MG63 (cell line): ENCODE results near the gene MRPS34. TPM values are rescaled to one million over a fixed set of nuclear protein-coding genes. Genes with fewer than 3 reads are reported as not detected.
A peak's percentile ranks its signal among the peaks of the same experiment; 100 is the strongest.

Experiments
- DNase-seq: peaks from one replicate; pipeline ENCODE4 v3.0.0-alpha.2; 2020
- H3K27me3 ChIP-seq: fragments of 250-450 bp; sonication (Bioruptor Pico); 2 replicates; pipeline ENCODE4 v1.5.1; 2020; ENCODE audit warnings: mild to moderate bottlenecking, moderate library complexity
- H3K36me3 ChIP-seq: fragments of 250-450 bp; sonication (Bioruptor Pico); 2 replicates; pipeline ENCODE4 v1.5.1; 2020; ENCODE audit warnings: mild to moderate bottlenecking, moderate library complexity
- H3K4me3 ChIP-seq: fragments of 250-450 bp; sonication (Bioruptor Pico); 2 replicates; pipeline ENCODE4 v1.5.1; 2020; ENCODE audit warnings: mild to moderate bottlenecking, moderate library complexity
- H3K9me3 ChIP-seq: fragments of 250-450 bp; sonication (Bioruptor Pico); 2 replicates; pipeline ENCODE4 v1.5.1; 2020; ENCODE audit warnings: mild to moderate bottlenecking, moderate library complexity
- total RNA-seq: library from RNA; depleted of rRNA; stranded (reverse); fragments of >200 nt; shearing (Covaris generic); gene quantifications from 2 replicates; pipeline ENCODE4 v1.2.3, GENCODE V29; 2014; ENCODE audit warnings: low replicate concordance

MRPS34 gene
- total RNA-seq, 1 experiment from 2014 or later, result 225 TPM

DNA sequence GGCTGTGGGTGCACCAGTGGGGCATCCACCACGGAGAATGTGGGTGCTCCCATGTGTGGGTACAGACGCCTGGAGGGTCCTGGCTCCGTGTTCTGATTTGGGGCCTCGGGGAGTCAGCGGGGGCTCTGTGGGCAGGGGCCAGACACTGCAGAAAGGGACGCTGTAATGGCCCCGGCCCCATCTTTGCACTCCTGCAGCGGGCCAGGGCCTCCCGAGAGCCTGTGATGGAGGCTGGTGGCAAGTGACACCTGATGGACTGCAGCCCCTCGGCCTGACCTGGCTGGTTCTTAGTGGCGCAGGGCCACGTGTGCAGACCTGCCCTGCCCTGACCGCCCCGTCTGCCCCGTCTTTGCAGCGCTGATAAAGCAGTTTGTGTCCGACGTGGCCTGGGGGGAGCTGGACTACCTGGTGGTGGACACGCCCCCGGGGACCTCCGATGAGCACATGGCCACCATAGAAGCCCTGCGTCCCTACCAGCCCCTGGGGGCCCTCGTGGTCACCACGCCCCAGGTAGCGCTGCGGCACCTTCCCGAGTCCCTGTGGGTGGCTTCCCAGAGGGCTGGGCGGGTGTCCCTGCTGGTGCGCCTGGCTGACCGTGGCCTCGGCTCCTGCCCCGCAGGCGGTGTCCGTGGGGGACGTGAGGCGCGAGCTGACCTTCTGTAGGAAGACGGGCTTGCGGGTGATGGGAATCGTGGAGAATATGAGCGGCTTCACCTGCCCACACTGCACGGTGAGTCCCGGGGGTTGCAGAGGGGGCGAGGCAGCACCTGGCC, 14.6 kb upstream of the MRPS34 start:
- Histone ChIP-seq H3K9me3 (no peaks in the 10 kb centered on the region), H3K27me3 (no peaks in the 10 kb centered on the region), H3K36me3 (peaks cover 54% of the 10 kb centered on the region), H3K4me3 (no peak overlapping the region)
- no peak for DNase-seq

DNA sequence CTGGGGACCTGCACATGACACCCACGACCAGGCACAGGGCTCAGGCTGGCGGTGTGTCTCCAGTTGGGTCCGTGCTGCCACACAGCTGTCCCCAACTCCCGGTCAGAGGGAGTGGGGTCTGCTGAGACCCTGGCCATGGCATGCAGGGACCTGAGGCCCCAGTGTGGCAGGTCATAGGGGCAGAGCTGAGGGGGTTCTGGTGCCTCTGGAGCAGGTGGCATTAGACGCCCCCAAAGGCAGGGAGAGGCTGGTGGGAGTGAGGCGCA, 14.1 kb upstream of the MRPS34 start:
- Histone ChIP-seq H3K4me3 (no peak overlapping the region), H3K36me3 (peaks cover 54% of the 10 kb centered on the region), H3K9me3 (no peaks in the 10 kb centered on the region), H3K27me3 (no peaks in the 10 kb centered on the region)
- no peak for DNase-seq

DNA sequence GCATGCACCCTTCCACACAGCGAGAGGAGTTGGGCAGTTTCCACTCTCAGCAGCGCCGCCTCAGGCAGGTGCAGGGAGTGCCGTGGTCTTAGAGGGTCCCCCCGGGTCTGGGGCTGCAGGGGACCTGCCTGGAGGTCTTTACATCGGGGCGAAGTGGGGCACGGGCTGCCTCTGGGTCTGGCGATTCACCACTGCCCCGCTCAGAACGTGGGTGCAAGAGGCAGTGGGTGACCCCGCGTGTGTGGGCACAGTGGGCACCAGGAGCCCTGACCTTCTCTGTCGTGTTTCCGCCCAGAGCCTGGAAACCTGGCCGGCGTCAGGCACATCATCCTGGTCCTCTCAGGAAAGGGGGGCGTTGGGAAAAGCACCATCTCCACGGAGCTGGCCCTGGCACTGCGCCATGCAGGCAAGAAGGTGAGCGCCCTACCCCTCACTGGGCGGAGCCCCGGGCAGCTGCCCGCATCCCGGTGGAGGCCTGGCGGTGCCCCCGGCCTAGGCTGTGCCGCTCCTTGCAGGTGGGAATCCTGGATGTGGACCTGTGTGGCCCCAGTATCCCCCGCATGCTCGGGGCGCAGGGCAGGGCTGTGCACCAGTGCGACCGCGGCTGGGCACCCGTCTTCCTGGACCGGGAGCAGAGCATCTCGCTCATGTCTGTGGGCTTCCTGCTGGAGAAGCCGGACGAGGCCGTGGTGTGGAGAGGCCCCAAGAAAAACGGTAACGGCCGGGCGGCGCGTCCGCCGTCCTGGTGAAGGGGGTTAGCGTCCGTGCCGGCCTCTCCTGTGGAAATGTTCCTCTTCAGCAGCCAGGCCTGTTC, 13.5 kb upstream of the MRPS34 start:
- no peaks in the 10 kb centered on the region for H3K9me3 ChIP-seq
- H3K4me3 ChIP-seq, result no peak overlapping the region
- no peaks in the 10 kb centered on the region for H3K27me3 ChIP-seq
- H3K36me3 ChIP-seq, result peaks cover 54% of the 10 kb centered on the region
- no peak for DNase-seq

DNA sequence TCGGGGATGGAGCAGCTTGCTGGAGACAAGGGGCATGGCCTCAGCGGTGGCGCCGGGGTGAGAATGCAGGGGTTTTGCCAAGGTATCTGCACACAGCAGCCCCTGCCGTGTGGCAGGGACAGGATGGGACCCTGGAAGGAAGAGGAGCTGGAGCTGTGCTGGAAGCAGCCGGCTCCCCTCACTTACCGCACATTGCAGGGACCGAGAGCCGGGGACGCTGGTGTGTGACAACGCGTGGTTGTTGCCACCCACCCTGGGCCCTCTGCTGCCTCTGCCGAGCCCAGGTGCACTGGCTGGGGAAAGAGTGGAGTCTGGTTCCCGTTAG, 12.9 kb upstream of the MRPS34 start:
- H3K9me3 ChIP-seq, result no peaks in the 10 kb centered on the region
- H3K4me3 ChIP-seq, result no peak overlapping the region
- no peaks in the 10 kb centered on the region for H3K27me3 ChIP-seq
- DNase-seq, result no peak
- H3K36me3 ChIP-seq, result peaks cover 58% of the 10 kb centered on the region

DNA sequence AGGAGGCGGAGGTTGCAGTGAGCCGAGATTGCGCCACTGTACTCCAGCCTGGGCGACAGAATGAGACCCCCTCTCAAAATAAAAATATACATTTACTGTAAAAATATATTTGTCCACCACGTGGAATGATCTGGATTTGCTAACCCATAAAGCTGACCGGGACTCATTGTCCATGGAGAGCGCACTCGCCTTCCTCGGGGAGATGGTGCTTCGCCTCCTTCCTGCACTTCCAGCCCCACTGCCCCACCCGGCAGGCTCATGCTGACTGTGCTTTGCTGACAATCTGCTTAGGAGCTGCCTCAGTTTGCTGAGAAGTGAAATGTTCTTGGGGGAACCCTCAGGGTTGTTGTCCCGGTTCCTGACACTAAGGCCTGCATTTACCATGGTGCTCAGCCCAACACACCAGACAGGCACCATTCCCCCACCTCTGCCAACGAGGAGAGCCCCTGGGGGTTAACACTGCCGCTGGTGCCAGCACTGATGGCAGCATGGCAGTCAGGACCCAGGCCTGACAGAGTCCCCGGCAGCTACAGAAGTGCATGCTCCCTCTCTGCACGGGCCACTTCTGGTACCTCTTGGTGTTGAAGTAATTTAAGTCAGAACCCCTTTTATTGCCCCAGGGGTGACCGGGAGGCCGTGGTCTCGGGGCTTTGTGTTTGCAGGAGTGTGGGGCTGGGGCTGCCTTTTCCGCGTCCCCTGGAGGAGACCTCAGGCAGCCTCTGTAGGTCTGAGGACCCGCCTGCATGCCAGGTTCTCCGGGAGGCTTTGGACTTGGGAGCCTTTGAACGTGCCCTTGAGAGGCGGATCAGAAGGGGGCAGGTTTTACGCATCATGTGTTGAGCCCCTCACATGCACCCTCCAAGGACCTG, 12.3 kb upstream of the MRPS34 start:
- Histone ChIP-seq H3K36me3 (peaks cover 58% of the 10 kb centered on the region), H3K4me3 (no peak overlapping the region), H3K27me3 (no peaks in the 10 kb centered on the region), H3K9me3 (no peaks in the 10 kb centered on the region)
- no peak for DNase-seq

DNA sequence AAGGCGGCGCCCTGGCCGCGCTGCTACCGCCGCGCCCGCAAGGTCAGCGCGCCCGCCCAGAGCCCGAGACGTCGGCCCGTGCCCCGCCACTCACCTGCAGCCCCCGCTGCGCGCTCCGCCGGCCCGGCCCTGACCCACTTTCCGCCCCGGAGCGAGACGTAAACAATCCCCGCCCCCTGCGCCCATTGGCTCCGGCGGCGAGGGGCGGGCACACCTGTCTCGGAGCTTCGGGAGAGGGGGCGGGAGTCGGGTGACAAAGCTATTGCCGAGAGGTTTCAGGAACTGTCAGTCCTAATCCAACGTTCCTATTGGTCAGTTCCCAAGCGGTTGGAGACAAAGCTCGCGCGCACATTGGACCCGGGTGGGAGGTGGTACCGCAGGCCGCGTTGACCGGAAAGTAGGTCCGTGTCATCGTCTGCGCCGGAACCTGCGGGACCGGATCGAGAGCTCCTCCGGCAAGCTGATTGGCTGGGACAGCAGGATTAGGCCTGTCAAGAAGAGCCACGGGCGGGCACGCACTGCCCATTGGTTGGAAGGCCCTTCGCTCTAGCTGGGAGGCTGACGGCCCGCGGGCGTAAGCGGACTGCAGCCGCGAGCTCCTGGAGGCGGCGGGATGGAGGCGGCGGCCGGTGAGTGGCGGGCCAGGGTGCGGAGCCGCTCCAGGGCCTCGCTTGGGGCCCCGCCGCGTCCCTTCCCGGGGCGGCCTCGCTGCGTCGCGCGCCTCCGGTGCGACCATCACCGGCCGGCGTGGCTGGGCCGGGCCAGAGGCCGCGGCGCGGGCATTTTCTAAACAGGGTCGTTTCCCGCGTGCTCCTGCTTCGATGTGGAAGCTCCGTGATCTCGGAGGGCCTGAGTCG, 9.7 kb upstream of the MRPS34 start, which contains the start of the genes NUBP2 and SPSB3:
Gene NUBP2 (plus strand): TSS at position 553 of the 857 bp plus-strand sequence. CDS start 61 bp downstream, at position 614.
Gene SPSB3 (minus strand): TSS at position 164 of the 857 bp plus-strand sequence. CDS start 1,088 bp downstream, outside the sequence.
- H3K27me3 ChIP-seq, result no peaks in the 10 kb centered on the region
- peaks cover 50% of the 10 kb centered on the region for H3K36me3 ChIP-seq
- H3K4me3 ChIP-seq, result peak within 1 kb of the TSS; percentile 100
- no peaks in the 10 kb centered on the region for H3K9me3 ChIP-seq
- peak; percentile 100 for DNase-seq

DNA sequence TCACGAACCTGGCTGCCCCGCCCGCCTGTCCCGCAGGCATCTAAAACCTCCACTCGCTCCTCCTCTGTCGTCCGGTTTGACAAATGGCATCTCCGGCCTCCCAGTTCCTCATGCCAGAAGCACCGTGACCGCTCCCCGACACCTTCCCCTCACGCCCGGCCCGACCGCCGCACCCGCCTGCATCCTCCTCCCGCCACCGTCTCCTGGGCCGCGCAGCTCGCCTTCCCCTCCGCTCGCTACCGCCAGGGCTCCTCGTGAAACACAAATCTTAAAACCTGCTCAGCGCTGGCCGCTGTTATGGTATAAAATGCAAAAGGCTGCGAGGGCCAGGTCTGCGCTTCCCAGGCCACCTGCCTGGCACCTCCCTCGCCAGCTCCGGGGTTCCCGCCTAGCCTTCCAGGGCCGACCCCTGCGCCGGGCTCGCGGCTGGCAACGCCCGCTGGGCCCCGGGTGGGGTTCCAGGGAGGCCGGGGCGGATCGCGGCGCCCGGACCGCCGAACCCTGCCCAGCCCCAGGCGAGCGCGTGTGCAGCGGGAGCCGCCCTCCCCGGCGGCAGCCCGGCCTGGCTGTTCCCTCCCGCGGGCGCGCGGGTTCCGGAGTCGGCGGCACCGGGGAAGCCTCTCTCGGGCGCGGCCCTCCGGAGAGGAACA, 8.9 kb upstream of the MRPS34 start:
- Histone ChIP-seq H3K4me3 (peak overlapping the region; percentile 100), H3K36me3 (peaks cover 51% of the 10 kb centered on the region), H3K27me3 (no peaks in the 10 kb centered on the region), H3K9me3 (no peaks in the 10 kb centered on the region)
- no peak for DNase-seq

DNA sequence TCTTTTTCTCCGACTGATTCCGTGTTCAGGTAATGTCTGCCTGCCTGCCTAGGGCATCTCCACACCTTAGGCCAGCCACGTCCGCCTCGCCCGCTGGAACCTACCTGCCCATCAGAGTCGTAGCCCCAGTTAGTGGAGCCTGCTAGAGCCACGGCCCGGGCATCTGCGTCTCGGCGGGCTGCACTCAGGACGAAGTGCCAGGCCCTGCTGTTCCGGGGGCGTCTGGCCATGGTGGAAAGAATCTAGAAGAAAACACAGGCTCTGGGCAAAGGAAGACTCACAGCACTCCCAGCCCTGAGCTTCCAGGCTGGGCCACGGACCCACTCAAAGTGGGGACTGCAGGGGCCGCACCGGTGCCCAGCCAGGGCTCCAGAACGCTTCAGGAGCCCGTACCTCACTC, 8.3 kb upstream of the MRPS34 start:
- H3K36me3 ChIP-seq, result peaks cover 51% of the 10 kb centered on the region
- DNase-seq, result no peak
- H3K9me3 ChIP-seq, result no peaks in the 10 kb centered on the region
- H3K27me3 ChIP-seq, result no peaks in the 10 kb centered on the region
- peak overlapping the region; percentile 100 for H3K4me3 ChIP-seq

DNA sequence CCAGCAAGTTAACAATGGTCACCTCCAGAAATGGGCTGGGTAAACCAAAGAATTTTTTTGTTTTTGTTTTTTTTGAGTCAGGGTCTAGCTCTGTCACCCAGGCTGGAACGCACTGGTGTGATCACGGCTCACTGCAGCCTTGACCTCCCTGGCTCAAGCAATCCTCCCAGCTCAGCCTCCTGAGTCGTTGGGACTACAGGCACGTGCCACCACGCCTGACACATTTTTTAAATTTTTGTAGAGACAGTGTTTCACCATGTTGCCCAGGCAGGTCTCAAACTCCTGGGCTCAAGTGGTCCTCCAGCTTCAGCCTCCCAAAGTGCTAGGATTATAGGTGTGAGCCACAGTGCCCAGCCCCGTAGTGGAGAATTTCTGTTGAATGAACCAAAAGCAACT, 7.7 kb upstream of the MRPS34 start:
- DNase-seq, result no peak
- H3K4me3 ChIP-seq, result peak overlapping the region; percentile 100; the same call in 1 of the 2 replicates
- H3K27me3 ChIP-seq, result no peaks in the 10 kb centered on the region
- H3K9me3 ChIP-seq, result no peaks in the 10 kb centered on the region
- peaks cover 51% of the 10 kb centered on the region for H3K36me3 ChIP-seq

DNA sequence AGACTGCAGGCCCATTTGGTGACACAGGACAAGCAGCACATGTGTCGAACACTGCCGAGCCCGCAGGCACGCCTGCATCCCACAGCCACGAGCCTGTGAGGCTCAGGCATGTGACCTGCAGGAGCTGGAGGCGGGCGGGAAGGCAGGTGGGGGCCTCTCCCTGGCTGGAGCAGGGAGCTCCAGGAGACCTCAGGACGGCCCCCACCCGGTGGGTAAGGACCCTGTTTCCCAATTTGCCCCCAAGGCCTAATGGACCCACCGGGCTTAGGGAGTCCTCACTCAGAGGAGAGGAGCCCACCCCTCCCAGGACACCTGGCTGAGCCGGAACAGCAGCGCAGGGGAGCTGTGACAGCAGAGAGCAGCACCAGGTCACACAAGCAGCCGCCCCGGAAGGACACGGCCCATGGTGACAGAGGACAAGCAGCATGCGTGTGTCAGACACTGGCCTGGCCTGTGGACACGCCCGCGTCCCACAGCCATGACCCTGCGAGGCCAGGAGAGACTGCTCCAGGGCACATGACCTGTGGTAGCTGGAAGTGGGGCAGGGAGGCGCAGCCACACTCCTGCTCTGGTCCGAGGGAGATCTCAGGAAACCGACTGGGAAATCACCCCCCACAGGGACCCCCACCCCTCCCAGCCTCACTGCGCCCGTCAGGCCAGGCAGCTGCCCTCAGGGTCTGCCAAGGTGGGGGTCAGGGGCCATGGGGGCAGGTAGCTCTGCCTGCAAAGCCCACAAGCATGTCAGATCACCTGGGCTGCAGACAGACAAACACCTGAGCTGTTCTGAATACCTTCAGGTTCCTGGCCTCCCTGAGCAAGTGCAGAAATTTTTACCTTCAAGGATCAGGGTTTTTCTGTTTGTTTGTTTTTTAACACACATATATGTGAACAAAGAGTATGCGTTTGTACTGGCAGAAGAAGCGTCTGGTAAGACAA, 7.1 kb upstream of the MRPS34 start:
- no peak overlapping the region for H3K4me3 ChIP-seq
- DNase-seq, result no peak
- peaks cover 53% of the 10 kb centered on the region for H3K36me3 ChIP-seq
- H3K9me3 ChIP-seq, result no peaks in the 10 kb centered on the region
- H3K27me3 ChIP-seq, result no peaks in the 10 kb centered on the region

DNA sequence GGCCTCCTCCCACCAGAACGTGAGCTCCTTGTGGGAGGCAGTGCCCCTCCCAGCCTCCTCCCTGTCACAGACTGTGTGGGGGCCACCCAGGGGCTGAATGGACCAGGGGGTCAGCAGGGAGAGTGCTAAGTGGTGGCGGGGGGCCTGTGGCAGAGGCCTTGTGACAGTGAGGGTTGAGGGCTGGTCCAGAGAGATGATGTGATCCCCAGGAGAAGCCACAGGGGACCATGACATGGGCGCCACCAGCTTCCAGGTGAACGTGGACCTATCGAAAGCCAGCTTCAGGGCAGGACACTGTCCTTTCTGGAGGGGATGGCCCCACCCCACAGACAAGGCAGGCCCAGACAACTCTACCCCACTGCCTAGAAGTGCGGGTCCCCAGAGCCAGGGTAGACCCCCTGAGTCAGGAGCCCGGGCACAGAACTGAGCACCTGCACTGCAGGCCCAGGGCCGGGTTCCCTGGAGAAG, 6.3 kb upstream of the MRPS34 start:
- Histone ChIP-seq H3K27me3 (no peaks in the 10 kb centered on the region), H3K9me3 (no peaks in the 10 kb centered on the region), H3K4me3 (no peak overlapping the region), H3K36me3 (peaks cover 58% of the 10 kb centered on the region)
- DNase-seq, result no peak

DNA sequence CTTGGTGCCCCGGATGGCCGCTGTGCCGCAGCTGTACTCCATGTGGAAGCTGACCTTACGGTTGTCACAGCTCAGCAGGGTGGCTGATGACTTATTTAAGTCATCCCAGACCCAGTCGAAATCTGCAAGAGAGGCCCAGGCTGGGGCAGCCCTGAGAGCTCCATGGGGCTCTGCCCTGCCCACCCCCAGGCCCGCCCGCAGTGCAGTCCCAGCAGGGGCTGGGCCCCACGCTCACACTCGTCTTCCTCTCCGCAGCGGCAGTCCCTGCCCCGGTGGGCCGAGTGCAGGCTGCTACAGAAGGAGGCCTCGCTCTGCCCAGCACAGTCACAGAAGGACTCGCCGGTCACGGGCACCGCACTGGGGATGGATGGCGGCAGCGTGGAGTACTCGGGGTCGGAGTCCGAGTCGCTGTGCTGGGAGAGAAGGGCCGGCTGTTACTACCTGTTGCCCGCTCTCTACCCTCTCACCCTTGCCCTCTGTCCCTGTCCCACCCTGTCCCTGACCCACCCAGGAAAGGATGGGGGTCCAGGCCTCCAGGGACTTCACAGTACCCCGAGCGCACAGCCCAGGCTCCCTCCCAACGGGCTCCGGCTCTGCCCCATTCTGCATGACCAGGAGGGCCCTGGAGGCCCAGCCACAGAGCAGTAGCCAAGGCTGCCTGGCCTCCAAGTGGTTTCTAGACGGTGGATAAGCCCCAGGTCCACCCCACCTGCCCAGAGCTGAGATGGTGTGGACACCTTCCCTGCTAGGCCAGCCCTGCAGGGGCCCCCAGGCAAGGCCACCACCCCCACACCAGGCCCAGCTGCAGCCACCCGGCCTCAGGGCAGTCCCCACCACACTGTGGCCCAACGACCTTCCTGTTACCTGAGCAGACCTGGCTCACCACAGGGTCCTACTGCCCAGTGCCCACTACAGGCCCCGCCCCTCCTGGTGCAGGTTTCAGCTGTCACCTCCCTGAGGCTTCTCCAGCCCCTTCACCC, 5.6 kb upstream of the MRPS34 start:
- Histone ChIP-seq H3K4me3 (no peak overlapping the region), H3K27me3 (no peaks in the 10 kb centered on the region), H3K36me3 (peaks cover 54% of the 10 kb centered on the region), H3K9me3 (no peaks in the 10 kb centered on the region)
- DNase-seq, result no peak

DNA sequence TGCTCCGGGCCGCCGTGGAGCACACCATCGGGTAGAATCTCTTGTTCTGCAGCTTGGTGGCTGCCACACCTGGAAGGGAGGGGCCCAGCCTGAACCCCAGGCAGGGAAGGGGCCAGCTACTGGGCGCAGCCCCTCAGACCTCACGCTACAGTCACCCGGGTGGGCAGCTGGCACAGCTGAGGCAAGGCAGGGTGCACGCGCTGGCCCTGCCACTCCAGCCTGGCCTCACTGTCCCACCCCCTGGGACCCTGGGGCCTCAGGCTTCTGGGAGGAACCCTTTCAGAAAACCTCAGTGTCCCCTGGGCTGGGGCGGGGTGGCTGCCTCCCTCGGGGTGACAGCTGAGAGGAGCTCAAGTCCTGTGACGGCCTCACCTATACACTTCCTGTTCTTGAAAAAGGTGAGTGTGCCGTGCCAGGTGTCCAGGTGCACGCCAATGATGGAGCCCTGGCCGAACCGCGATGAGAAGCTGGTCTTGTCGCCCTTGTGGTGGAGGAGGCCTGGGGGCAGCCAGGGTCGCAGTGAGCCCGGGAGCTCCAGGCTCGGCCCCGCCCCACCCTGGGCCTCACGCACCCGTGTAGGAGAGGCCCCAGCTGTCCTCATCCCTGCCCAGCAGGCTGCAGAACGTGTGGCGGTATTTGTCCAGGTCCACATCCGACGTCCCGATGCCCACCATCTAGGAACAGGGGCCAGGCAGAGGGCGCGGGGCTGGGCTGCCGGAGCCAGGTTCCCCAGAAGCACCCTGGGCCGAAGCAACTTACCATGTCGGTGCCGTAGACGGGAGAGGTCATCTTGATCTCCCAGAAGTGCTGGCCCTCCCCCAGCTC, 4.7 kb upstream of the MRPS34 start:
- no peak for DNase-seq
- Histone ChIP-seq H3K27me3 (no peaks in the 10 kb centered on the region), H3K9me3 (no peaks in the 10 kb centered on the region), H3K36me3 (peaks cover 50% of the 10 kb centered on the region), H3K4me3 (no peak overlapping the region)
